H9 (cell line): ENCODE data around the gene DLD. TPM values are rescaled to one million over a fixed set of nuclear protein-coding genes. Genes with fewer than 3 reads are reported as not detected.
A peak's percentile ranks its signal among the peaks of the same experiment; 100 is the strongest.

Experiments
- DNase-seq: peaks from one replicate; pipeline ENCODE4 v3.0.0-alpha.2; 2017
- H2AFZ ChIP-seq: one replicate; pipeline ENCODE4 v1.6.1; 2013; ENCODE audit warnings: mild to moderate bottlenecking, low read length, control low read depth, moderate library complexity
- H2AK5ac ChIP-seq: 2 replicates; pipeline ENCODE4 v1.6.1; 2013; ENCODE audit warnings: low read length, control low read depth, mixed read lengths; ENCODE audit not compliant: insufficient read length
- H2BK120ac ChIP-seq: one replicate; pipeline ENCODE4 v1.6.1; 2013; ENCODE audit warnings: low read depth, mild to moderate bottlenecking, low read length, control low read depth, inconsistent platforms; ENCODE audit not compliant: poor library complexity, severe bottlenecking
- H2BK12ac ChIP-seq: 2 replicates; pipeline ENCODE4 v1.6.1; 2013; ENCODE audit warnings: low read length, control low read depth, mixed read lengths, low read depth; ENCODE audit not compliant: insufficient read length
- H2BK15ac ChIP-seq: 2 replicates; pipeline ENCODE4 v1.6.1; 2013; ENCODE audit warnings: low read depth, low read length, control low read depth
- H2BK20ac ChIP-seq: one replicate; pipeline ENCODE4 v1.6.1; 2013; ENCODE audit warnings: low read depth, mild to moderate bottlenecking, low read length, control low read depth, inconsistent platforms; ENCODE audit not compliant: poor library complexity, severe bottlenecking
- H2BK5ac ChIP-seq: 2 replicates; pipeline ENCODE4 v1.6.1; 2013; ENCODE audit warnings: low read length, control low read depth, mixed read lengths; ENCODE audit not compliant: insufficient read length
- H3K14ac ChIP-seq: 2 replicates; pipeline ENCODE4 v1.6.1; 2013; ENCODE audit warnings: low read length, control low read depth; ENCODE audit not compliant: insufficient read depth
- H3K18ac ChIP-seq: 2 replicates; pipeline ENCODE4 v1.6.1; 2013; ENCODE audit warnings: low read depth, mild to moderate bottlenecking, mixed read lengths, low read length, control low read depth; ENCODE audit not compliant: insufficient read length
- H3K23ac ChIP-seq: 2 replicates; pipeline ENCODE4 v1.6.1; 2013; ENCODE audit warnings: low read length, control low read depth, mixed read lengths, low read depth; ENCODE audit not compliant: insufficient read length
- H3K23me2 ChIP-seq: 2 replicates; pipeline ENCODE4 v1.6.1; 2013; ENCODE audit warnings: low read depth, mild to moderate bottlenecking, mixed read lengths, low read length, control low read depth; ENCODE audit not compliant: insufficient read length, poor library complexity, severe bottlenecking
- H3K27ac ChIP-seq: 2 replicates; pipeline ENCODE4 v1.5.1; 2013; ENCODE audit warnings: low read length, control low read depth, mixed read lengths, low read depth; ENCODE audit not compliant: insufficient read length
- H3K27me3 ChIP-seq: 2 replicates; pipeline ENCODE4 v1.6.1; 2013; ENCODE audit warnings: low read length, control low read depth, inconsistent platforms; ENCODE audit not compliant: insufficient read depth
- H3K4ac ChIP-seq: 2 replicates; pipeline ENCODE4 v1.6.1; 2013; ENCODE audit warnings: low read depth, mild to moderate bottlenecking, control low read depth, inconsistent platforms, low read length, moderate library complexity
- H3K4me1 ChIP-seq: 2 replicates; pipeline ENCODE4 v1.6.1; 2013; ENCODE audit warnings: low read length, control low read depth, inconsistent platforms; ENCODE audit not compliant: insufficient read depth
- H3K4me2 ChIP-seq: 2 replicates; pipeline ENCODE4 v1.6.1; 2013; ENCODE audit warnings: low read length, control low read depth, mixed read lengths; ENCODE audit not compliant: insufficient read length, insufficient read depth
- H3K56ac ChIP-seq: 2 replicates; pipeline ENCODE4 v1.6.1; 2013; ENCODE audit warnings: low read depth, mild to moderate bottlenecking, mixed read lengths, low read length, control low read depth; ENCODE audit not compliant: insufficient read length
- H3K79me1 ChIP-seq: 2 replicates; pipeline ENCODE4 v1.6.1; 2013; ENCODE audit warnings: low read depth, mild to moderate bottlenecking, moderate library complexity, low read length, control low read depth, inconsistent platforms; ENCODE audit not compliant: insufficient read depth, poor library complexity, severe bottlenecking
- H3K79me2 ChIP-seq: 2 replicates; pipeline ENCODE4 v1.6.1; 2013; ENCODE audit warnings: low read length, control low read depth, inconsistent platforms; ENCODE audit not compliant: insufficient read depth
- H3K9ac ChIP-seq: 2 replicates; pipeline ENCODE4 v1.6.1; 2013; ENCODE audit warnings: low read length, control low read depth, mixed read lengths; ENCODE audit not compliant: insufficient read length; ENCODE audit errors: extremely low read depth
- H3K9me3 ChIP-seq: one replicate; pipeline ENCODE4 v1.6.1; 2013; ENCODE audit warnings: low read depth, low read length, inconsistent platforms; ENCODE audit not compliant: control insufficient read depth
- H3T11ph ChIP-seq: one replicate; pipeline ENCODE4 v1.6.1; 2013; ENCODE audit warnings: mild to moderate bottlenecking, low read length, control low read depth, inconsistent platforms
- H4K20me1 ChIP-seq: one replicate; pipeline ENCODE4 v1.6.1; 2013; ENCODE audit not compliant: control insufficient read depth, insufficient read length, insufficient read depth
- H4K5ac ChIP-seq: 2 replicates; pipeline ENCODE4 v1.6.1; 2013; ENCODE audit warnings: low read depth, mild to moderate bottlenecking, mixed read lengths, low read length, control low read depth; ENCODE audit not compliant: insufficient read length
- H4K8ac ChIP-seq: replicated peaks from 2 replicates; pipeline ENCODE4 v1.6.1; 2013; ENCODE audit warnings: low read length, control low read depth, mixed read lengths, low read depth; ENCODE audit not compliant: insufficient read length
- H4K91ac ChIP-seq: 2 replicates; pipeline ENCODE4 v1.6.1; 2013; ENCODE audit warnings: low read depth, mild to moderate bottlenecking, moderate library complexity, mixed read lengths, low read length, control low read depth; ENCODE audit not compliant: insufficient read length
- H3K27ac Mint-ChIP-seq, 3 experiments: 2 replicates in 2 of 3; 3 replicates in 1 of 3; pipeline ENCODE4 v1.8.0; 2020 to 2021; ENCODE audit warnings: mixed read lengths in 3 of 3, mild to moderate bottlenecking in 1 of 3, moderate library complexity in 1 of 3
- H3K27me3 Mint-ChIP-seq: 2 replicates; pipeline ENCODE4 v1.8.0; 2021; ENCODE audit warnings: low read depth, mild to moderate bottlenecking, moderate library complexity, mixed read lengths
- H3K36me3 Mint-ChIP-seq, 3 experiments: 2 replicates in 2 of 3; 3 replicates in 1 of 3; pipeline ENCODE4 v1.8.0; 2020 to 2021; ENCODE audit warnings: low read depth in 3 of 3, mixed read lengths in 3 of 3; ENCODE audit not compliant: insufficient read depth in 1 of 3
- H3K4me1 Mint-ChIP-seq, 2 experiments: 2 replicates each; pipeline ENCODE4 v1.8.0; 2020; ENCODE audit warnings: mixed read lengths in 2 of 2
- H3K4me3 Mint-ChIP-seq, 2 experiments: 2 replicates in 1 of 2; 3 replicates in 1 of 2; pipeline ENCODE4 v1.8.0; 2020 to 2021; ENCODE audit warnings: mild to moderate bottlenecking in 2 of 2, mixed read lengths in 2 of 2, moderate library complexity in 1 of 2
- H3K9me3 Mint-ChIP-seq, 2 experiments: 2 replicates in 1 of 2; 3 replicates in 1 of 2; pipeline ENCODE4 v1.8.0; 2020; ENCODE audit warnings: mild to moderate bottlenecking in 2 of 2, mixed read lengths in 2 of 2, moderate library complexity in 1 of 2
- CTCF ChIP-seq: fragments of 200-600 bp; sonication (generic); conservative IDR thresholded peaks from 3 replicates; pipeline ENCODE4 v1.8.0; 2021; ENCODE audit warnings: antibody characterized with exemption, mild to moderate bottlenecking
- WGBS: extraction: QIAGEN DNeasy Blood & Tissue Kit; methylation state at CpG from one replicate; pipeline ENCODE4 v1.1.7; 2013; ENCODE audit warnings: missing lambda C conversion rate, low lambda C conversion rate, mixed read lengths; ENCODE audit not compliant: insufficient read length; ENCODE audit errors: extremely low coverage; 5-methylcytosine and 5-hydroxymethylcytosine counted together
- total RNA-seq: library from RNA; stranded (reverse); gene quantifications from 2 replicates; pipeline ENCODE4 v1.2.1, GENCODE V29; 2021

Gene DLD
- total RNA-seq, 1 experiment from 2014 or later = 93.7 TPM

- no peak overlapping the region for H3K4ac ChIP-seq
- WGBS = no CpG with 5 or more reads among the region's 8 CpGs
- H2AK5ac ChIP-seq = no peak overlapping the region
- no peak overlapping the region for H2BK5ac ChIP-seq
- no peak for TF ChIP-seq CTCF
- H4K8ac ChIP-seq = no peak overlapping the region
- no peak overlapping the region for H2BK12ac ChIP-seq
- H3K23ac ChIP-seq = no peak overlapping the region
- H3K14ac ChIP-seq = no peak overlapping the region
- no peak overlapping the region for H3K56ac ChIP-seq
- no peaks in the 10 kb centered on the region for H3K9me3 ChIP-seq
- H3K27me3 Mint-ChIP-seq = no peaks in the 10 kb centered on the region
- no peak overlapping the region for H2BK120ac ChIP-seq
- H3K4me1 ChIP-seq = peaks cover 7% of the 10 kb centered on the region; the same call in 1 of the 2 replicates
- H4K91ac ChIP-seq = no peak overlapping the region
- H3K79me1 ChIP-seq = no peaks in the 10 kb centered on the region
- H3K27ac ChIP-seq = no peak overlapping the region
- peak overlapping the region; percentile 10 to 97 (median 90); a peak in 6 of 7 replicates for H3K27ac Mint-ChIP-seq
- H2BK20ac ChIP-seq = no peak overlapping the region
- H3K9ac ChIP-seq = no peak overlapping the region
- no peak overlapping the region for H2BK15ac ChIP-seq
- no peaks in the 10 kb centered on the region for H3K79me2 ChIP-seq
- H3K36me3 Mint-ChIP-seq = peaks cover 15 to 46% (median 25%) of the 10 kb centered on the region in 3 experiments
- H3K23me2 ChIP-seq = no peaks in the 10 kb centered on the region
- no peak overlapping the region for H2AFZ ChIP-seq
- H3K27me3 ChIP-seq = no peaks in the 10 kb centered on the region
- no peak overlapping the region for H4K5ac ChIP-seq
- no peak overlapping the region for H3K4me2 ChIP-seq
- no peak overlapping the region for H3T11ph ChIP-seq
- peaks cover 64 to 77% of the 10 kb centered on the region in 2 experiments for H3K4me1 Mint-ChIP-seq
- DNase-seq = no peak
- H4K20me1 ChIP-seq = peaks cover 3% of the 10 kb centered on the region
- no peak overlapping the region for H3K18ac ChIP-seq
- no peak overlapping the region for H3K4me3 Mint-ChIP-seq
- H3K9me3 Mint-ChIP-seq = no peaks in the 10 kb centered on the region
These were observed 44.2 kb downstream of the DLD start for GRCh38 chr7:107934991-107935770.
